HG03571 (cell line): ENCODE measurements around the gene ALPI.
"Not testable (repeated sequence)": the region's sequence is repeated elsewhere in the genome, so short reads cannot be mapped to it uniquely, and the experiment has no call there.

ENCODE experiments used
- ATAC-seq: cut with Tn5 transposase; IDR thresholded peaks from one replicate; pipeline ENCODE4 v1.9.1; 2021; ENCODE audit not compliant: unreplicated experiment

The ALPI gene

DNA sequence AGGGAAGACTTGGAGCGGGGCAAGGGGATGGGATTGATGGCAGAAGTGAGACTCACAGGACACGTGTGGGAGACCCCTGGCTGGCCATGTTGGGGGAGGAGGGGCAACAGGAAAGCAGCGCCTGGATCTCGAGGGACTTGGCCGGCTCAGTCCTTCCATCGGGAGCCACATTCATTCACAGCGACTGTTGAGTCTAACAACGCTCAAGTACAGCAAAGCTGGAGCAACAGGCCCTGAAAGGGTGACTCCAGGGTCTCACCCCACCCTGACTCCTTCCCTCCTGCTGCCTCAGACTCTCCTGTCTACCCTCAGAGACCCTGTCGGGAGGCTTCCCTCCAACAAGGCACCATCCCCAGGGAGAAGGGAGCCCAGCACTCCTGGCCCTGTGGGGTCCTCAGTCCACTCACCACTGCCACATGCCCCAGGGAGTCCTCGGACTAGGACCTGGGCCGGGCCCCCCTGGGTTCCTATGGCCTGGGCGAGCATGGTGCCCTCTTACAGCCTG is 14.8 kb upstream of the ALPI start:
- ATAC-seq: no peak

DNA sequence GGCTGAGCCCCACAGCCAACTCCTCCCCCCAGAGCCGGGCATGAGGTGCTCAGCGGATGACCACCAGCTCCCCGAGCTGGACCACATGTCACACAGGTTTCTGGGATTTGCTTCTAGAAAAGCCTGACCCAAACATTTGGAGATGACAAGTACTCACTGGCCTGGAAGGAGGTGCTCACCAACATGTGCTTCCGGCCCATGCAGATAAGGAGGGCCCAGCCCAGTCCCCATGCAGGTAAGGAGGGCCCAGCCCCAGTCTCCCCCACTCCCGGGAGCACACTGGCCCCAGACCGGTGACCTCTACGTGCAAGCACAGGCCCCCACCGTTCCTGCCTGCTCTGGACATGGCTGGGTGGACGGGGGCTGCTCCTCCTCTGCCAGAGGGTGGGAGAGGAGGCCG is 14.0 kb upstream of the ALPI start:
- not testable (repeated sequence) for ATAC-seq

DNA sequence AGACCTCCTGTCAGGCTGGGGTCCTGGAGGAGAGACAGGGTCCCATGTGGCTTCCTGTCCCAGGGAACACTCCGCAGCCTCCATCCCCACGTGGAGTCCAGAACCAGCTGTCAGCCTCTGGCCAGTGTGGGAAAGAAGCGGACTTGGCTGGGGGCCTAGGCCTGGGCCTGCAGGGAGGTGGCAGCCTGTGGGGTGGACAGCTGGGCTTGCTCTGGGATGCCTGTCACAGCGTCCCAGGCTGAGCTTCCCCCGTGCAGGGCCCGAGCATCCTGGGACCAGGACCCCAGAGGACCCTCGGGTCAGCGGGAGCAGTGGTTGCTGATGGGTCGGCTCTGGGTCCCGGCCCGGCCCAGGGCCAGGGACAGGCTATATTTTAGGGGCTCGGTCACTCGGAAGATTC is 13.5 kb upstream of the ALPI start:
- not testable (repeated sequence) for ATAC-seq

DNA sequence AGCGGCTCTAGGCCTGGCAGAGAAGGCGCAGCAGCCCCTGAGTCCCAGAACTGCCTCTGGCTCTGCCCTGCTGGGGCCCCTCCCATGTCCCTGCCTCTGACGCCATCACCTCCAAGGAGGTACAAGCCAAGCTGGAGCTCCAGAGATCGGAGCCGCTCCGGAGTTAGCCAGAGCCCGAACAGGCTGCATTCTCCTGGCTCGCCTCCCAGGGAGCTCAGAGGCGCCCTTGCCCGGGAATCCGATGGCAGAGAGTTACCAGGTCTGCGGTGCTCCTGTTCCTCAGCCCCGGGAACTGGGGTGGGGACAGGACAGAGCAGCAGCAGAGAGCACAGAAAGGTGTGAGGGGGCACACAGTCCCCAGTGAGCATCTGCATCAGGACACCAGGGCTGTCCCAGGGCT is 12.9 kb upstream of the ALPI start:
- ATAC-seq: not testable (repeated sequence)

DNA sequence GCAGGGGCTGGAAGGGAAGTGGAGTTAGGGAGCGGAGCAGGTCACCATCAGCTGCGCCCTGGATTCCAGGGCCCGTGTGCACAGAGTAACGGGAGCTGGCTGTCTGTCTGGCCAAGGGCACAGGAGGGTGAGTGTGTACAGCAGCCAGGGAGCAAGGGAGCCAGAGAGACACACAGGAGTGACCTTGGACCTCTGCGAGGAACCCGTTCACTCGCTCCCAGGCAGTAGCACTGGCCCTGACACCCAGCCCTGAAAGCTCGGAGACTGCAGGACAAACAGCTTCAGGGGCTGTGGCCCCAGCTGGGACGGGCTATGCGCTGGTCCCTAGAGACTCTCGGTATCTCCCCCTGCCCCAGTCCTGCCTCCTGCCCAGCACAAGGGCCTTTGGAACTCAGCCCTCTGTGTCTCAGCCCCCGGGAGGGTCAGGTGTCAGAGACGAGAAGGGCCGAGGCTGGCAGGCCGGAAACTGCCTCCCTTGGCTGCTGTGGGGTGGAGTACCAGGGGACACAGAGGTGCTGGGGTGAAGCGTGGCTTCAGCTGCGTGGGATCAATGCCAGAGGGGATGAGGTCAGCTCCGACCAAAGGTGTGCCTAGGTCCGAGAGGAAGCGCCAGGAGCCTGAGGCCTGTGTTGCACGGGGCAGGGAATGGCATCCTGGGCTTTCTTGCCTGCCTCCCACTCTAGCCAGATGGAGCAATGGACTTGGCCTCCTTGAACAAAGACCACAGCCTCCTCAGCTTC is 12.1 kb upstream of the ALPI start:
- ATAC-seq: not testable (repeated sequence)

DNA sequence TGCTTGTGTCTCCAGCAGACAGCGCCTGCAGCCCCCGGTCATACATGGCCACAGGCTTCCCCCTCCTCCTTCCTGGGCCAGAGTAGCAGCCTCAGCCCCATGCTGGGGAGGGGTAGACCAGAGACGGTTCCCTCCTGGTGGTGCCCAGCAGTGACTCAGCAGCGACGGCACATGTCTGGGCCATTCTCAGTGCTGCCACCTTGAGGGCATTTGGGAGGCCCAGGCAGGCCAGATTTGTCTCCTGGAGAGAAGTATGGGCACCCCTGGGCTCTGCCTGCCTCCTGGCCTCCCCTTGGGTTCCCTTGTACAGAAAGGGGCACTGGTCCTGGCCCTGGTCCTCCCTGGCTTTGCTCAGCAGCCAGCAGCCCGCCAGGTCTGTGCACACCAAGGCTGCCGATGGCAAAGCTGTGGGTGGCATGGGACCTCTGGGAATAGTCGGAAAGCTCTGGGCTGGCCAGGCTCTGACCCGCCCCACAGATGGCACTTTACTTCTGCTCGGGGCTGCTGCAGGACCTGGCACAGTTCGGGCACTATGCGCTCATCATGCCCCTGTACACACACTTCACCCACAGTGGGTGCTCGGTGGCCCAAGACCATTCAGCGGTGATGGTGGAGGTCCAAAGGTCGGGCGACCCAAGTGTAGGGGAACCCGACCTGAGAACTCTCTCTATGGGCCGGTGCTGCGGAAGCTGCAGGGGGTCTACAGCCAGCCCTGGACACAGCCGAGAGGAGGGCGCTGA is 11.4 kb upstream of the ALPI start:
- ATAC-seq: no peak

DNA sequence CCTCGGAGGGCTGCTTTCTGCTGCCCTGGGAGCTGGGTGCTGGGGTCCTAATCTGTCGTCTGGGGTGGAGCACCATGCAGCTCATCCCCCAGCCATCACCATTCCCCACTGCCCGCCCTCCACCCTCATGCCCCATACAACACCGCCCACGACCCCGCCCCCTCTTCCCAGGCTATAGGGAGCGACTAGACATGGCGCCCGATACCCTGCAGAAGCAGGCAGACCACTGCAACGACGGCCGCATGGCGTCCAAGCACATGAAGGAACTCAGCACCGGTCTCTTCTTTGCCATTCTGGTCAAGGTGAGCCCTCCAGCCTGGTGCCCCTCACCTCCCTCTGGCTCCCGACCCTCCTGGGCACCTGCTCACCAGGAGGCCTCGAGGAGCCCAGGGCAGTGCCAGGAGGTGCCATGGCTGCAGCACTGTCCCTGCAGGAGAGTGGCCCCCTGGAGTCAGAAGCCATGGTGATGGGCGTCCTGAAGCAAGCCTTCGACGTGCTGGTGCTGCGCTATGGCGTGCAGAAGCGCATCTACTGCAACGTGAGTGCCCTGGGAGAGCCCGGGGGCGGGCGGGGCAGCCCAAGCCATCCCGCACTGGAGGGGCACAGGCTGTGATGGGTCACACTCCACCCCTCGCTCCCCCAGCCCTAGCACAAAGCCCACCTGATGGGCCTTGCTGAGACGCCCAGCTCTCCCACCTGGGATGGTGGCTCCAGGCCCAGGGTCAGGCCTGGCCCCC is 10.6 kb upstream of the ALPI start:
- ATAC-seq: not testable (repeated sequence)

DNA sequence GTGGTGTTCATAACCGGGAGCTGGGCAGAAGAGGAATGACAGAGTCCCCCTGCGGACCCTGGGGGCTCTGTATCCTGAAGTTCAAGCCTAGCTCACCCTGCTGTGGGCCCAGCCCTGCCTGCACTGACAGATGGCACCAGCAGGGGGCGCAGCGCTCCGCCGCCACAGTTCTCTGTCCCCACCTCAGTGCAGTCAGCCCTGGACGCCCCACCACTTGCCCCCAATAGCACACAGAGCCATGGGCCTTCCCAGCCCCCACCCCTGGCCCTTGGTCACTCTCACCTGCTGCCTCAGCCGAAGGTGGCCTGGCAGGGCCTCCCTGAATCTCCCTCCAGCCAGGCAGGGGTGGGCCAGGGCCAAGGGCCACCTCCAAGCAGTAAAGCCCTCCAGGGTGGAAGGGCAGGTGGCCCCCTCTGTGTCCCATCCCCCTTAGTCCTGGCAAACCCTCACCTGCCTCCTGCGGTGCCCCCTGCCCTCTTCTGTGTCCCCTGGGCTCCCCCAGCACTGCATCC is 9.6 kb upstream of the ALPI start:
- ATAC-seq: not testable (repeated sequence)

DNA sequence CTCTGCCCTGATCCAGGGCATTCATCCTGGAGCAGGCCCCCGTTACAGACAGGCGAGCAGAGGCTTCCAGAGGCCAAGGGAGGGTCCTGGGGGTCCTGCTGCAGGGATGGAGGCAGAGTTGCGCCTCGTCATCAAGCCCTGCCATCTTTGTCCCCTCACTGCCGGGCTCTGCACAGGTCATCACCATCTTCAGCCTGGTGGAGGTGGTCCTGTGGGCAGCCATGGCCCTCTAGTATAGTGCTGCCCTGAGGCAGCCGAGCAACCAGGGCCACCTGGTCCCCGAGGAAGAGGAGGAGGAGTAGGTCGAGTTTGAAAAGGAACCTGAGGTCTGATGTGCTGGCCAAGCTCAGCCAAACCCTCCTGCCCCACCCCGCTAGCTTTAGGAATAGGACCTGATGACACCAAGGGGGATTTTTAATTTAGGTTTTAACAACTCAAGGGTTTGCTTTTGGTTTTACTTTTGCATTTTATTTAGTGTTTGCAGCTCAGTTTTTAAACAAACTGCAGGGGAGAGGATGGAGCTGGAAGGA is 8.8 kb upstream of the ALPI start:
- no peak for ATAC-seq

DNA sequence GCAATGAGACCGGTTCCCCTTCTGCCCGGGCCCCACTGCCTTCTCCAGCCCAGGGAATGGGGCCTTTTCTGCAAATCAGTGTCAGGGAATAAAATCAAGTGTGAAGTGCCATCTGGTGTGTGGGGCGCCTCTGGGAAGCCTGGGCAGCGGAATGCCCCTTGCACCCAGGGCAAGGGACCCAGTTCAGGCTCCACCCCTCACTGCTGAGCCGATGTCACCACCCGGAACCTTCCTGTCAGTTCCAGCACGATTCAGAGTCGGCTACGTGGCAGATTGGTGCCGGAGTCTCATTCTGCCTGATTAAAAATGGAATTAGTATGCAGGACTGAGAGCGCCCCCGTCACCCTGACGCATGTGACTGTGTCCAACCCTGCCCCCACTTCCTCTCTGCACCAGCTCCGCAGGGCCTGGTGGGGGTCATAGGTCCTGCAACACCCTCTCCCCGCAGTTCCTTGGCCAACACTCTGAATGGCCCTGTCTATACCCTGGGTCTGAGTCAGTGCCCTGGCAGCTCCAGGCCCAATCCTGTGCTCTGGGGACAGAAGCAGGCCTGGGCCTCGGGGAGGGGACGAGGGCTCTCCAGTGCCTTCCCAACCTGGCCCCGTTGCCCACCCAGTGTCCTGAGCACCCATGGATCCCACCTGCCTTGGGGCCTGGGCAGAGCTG is 8.2 kb upstream of the ALPI start:
- ATAC-seq: no peak

DNA sequence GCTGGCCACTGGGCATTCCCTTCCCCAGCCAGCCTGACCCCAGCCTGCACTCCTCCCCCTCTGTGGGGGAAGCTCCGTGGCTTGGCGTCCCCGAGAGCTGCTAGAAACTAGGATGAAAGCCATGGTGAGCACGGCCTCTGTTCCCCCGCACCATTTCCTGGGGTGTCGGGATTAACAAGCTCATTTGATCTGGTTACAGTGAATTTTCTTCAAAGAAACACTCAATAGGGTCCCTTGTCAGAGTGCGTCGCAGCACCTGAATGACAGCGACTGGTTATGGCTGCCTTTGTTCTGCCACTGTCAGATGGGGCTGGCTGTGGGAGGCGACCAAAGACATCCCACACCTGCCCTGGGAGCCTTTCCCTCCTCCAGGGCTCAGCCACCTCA is 7.7 kb upstream of the ALPI start:
- no peak for ATAC-seq

DNA sequence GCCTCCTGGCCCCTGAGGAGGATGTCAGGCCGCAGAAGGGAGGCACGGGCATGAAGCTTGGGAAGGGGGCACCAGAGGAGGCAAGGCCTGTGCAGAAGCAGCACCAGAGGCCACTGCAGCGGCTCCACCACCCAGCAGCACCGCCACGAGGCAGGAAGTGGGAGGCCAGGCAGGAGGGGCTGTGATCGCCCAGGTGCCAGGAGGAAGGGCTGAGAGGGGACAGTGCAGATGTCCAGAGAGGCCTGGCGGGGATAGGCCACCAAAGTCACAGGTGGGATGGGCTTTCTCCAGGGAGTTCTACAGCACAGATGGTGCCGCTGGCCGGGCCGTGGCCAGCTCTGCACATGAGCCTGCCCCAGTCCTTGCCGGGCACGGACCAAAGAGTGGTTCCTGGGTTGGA is 6.0 kb upstream of the ALPI start:
- ATAC-seq: no peak

DNA sequence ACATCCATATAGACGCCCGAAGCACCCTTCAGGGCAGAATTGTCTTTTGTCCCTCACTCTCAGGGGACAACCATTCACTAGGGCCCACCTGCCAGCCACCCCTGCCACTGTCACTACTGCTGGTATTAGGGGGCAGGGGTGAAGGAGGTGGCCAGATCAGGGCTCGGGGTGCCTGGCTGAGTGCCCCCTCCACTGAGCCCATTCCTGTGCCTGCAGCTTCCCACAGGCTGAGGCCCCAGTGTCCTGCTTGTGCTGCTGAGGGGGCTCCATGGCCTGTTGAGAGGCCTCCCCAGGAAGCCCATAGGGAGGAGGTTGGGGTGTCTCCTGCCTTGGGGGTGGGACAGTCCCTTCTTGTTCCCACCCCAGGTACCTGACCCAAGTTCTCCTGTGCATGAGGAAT is 4.3 kb upstream of the ALPI start:
- ATAC-seq: not testable (repeated sequence)

DNA sequence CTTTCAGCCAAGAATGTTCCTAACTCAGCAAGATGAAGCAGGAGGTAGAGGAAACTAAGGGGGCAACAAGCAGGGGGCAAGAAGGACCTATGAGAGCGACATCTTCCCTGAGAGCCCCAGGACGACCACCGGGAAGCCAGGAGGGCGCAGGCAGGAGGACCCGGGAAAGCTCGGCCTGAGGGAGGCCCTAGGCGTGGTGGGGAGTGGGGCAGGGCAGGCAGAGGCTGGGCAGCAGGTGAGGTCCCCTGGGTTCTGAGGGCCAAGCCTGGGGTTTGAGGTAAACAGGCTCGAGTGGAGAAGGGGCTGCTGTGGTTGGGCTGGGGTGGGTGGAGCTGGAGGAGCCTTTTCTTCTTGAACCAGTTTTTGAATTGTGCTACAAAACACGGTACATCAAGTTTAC is 1.3 kb upstream of the ALPI start:
- ATAC-seq: no peak

DNA sequence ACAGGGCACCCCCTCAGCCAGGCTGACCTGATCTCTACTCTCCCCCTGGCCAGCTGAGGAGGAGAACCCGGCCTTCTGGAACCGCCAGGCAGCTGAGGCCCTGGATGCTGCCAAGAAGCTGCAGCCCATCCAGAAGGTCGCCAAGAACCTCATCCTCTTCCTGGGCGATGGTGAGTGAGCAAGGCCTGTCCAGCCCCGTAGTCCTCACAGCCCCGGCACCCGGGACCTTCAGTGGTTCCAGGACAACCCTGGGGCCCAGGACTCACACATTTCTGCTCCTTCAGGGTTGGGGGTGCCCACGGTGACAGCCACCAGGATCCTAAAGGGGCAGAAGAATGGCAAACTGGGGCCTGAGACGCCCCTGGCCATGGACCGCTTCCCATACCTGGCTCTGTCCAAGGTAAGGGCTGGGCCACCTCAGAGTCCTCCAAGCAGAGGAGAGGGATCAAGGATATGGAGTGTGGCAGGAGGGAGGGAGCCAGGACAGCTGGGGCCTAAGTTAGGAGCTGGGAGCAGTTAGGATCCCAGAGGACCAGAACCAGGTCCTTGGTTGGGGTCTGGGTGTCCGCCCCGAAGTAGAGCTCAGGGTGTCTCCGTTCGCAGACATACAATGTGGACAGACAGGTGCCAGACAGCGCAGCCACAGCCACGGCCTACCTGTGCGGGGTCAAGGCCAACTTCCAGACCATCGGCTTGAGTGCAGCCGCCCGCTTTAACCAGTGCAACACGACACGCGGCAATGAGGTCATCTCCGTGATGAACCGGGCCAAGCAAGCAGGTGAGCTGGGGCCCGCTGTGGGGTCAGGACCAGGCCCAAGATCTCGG is 555 bp downstream of the ALPI start:
- no peak for ATAC-seq

DNA sequence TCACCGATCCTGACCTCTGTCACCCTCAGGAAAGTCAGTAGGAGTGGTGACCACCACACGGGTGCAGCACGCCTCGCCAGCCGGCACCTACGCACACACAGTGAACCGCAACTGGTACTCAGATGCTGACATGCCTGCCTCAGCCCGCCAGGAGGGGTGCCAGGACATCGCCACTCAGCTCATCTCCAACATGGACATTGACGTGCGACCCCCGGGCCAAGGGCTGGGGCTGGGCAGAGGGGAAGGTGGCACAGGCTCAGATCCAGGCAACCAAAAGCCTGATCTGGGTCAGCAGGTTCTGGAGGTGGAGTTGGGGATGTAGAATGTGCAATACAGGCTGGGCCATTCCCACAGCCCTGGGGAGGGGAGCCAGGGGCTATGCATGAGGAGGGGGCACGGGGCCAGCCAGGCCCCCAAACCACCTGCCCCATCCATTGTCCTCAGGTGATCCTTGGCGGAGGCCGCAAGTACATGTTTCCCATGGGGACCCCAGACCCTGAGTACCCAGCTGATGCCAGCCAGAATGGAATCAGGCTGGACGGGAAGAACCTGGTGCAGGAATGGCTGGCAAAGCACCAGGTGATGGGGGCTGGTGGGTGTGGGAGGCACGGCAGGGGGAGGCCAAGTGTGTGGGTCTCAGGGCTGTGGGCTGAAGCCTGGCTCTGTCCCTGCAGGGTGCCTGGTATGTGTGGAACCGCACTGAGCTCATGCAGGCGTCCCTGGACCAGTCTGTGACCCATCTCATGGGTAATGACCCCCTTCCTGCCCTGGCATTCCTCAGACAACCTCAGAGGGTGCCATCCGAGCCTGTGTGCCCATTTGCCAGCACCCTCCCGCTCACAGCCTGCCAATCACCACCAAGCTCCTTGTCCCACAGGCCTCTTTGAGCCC is 1.4 kb downstream of the ALPI start:
- no peak for ATAC-seq

DNA sequence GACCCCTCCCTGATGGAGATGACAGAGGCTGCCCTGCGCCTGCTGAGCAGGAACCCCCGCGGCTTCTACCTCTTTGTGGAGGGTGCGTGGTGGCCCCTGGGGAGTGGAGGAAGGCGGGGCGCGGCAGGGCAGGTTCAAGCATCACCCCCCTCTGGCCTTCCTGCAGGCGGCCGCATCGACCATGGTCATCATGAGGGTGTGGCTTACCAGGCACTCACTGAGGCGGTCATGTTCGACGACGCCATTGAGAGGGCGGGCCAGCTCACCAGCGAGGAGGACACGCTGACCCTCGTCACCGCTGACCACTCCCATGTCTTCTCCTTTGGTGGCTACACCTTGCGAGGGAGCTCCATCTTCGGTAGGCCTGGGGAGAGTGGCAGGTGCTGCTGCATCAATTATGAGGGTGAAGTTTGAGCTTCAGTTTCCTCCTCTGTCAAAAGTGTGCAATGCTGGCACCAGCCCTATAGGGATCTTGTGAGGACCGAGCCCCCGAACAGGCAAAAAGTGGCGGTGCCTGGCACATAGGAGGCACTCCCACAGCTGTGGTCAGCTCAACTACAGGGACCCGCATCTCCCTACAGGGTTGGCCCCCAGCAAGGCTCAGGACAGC is 2.2 kb downstream of the ALPI start:
- no peak for ATAC-seq

DNA sequence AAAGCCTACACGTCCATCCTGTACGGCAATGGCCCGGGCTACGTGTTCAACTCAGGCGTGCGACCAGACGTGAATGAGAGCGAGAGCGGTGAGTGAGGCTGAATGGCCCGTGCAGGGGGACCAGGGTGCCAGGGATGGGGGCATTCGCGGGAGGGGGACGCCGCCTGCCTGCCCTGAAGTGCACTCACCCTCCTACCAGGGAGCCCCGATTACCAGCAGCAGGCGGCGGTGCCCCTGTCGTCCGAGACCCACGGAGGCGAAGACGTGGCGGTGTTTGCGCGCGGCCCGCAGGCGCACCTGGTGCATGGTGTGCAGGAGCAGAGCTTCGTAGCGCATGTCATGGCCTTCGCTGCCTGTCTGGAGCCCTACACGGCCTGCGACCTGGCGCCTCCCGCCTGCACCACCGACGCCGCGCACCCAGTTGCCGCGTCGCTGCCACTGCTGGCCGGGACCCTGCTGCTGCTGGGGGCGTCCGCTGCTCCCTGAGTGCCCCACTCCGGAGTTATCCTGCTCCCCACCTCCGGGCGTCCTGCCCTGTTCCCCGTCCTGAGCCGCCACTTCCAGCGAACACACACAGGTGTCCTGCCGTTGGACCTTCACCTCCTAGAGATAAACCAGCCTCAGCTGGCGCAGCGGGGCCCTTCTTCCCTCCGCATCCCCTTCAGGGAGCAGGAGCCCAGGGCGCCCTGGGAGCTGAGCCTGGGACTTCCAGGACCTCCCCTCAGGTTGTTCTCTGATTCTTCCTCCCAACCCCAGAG is 2.9 kb downstream of the ALPI start:
- ATAC-seq: no peak
